Upper lobe of left lung (tissue), 6 donors: ENCODE measurements around the gene DEFB123. TPM values are rescaled to one million over a fixed set of nuclear protein-coding genes. Genes with fewer than 3 reads are reported as not detected.

Source experiments
- ATAC-seq, 2 donors: fragments of 200-7000 bp; cut with Tn5 transposase; one replicate each; pipeline ENCODE4 v1.9.1; 2022; ENCODE audit warnings: mild to moderate bottlenecking in 2 of 2, moderate library complexity in 2 of 2; ENCODE audit not compliant: low FRiP score in 2 of 2
- DNase-seq, 2 donors: peaks; one replicate each; pipeline ENCODE4 v3.0.0-alpha.2; 2019 to 2020
- H3K27ac ChIP-seq, 4 donors: fragments of 200-600 bp; sonication (generic); one replicate each; pipeline ENCODE4 v1.5.1; 2016 to 2019
- H3K27me3 ChIP-seq, 4 donors: fragments of 200-600 bp; sonication (generic); one replicate each; pipeline ENCODE4 v1.5.1; 2017 to 2019
- H3K36me3 ChIP-seq, 4 donors: fragments of 200-600 bp; sonication (generic); one replicate each; pipeline ENCODE4 v1.5.1; 2016 to 2019
- H3K4me1 ChIP-seq, 4 donors: fragments of 200-600 bp; sonication (generic); one replicate each; pipeline ENCODE4 v1.5.1; 2018 to 2019
- H3K4me3 ChIP-seq, 4 donors: fragments of 200-600 bp; sonication (generic); one replicate each; pipeline ENCODE4 v1.5.1; 2017 to 2019; ENCODE audit warnings: mild to moderate bottlenecking in 2 of 4, moderate library complexity in 1 of 4
- H3K9me3 ChIP-seq, 4 donors: fragments of 200-600 bp; sonication (generic); one replicate each; pipeline ENCODE4 v1.5.1; 2018 to 2019
- EP300 ChIP-seq, 4 donors: sonication (generic); formaldehyde crosslinking; IDR thresholded peaks; one replicate each; pipeline ENCODE4 v1.5.1; 2017; ENCODE audit warnings: antibody characterized with exemption in 4 of 4, control low read depth in 2 of 4
- POLR2A ChIP-seq, 4 donors: fragments of 450-650 bp; IDR thresholded peaks; one replicate each; pipeline ENCODE4 v1.5.1; 2016 to 2017; ENCODE audit warnings: antibody characterized with exemption in 4 of 4, mild to moderate bottlenecking in 2 of 4
- POLR2AphosphoS5 ChIP-seq, 2 donors: sonication (generic); formaldehyde crosslinking; IDR thresholded peaks; one replicate each; pipeline ENCODE4 v1.5.1; 2017; ENCODE audit warnings: antibody characterized with exemption in 2 of 2
- WGBS, 2 donors: methylation state at CpG; one replicate each; pipeline ENCODE4 v1.1.5; 2017 to 2018; 5-methylcytosine and 5-hydroxymethylcytosine counted together
- total RNA-seq, 6 donors: library from RNA; depleted of rRNA in 4 of 6; stranded (reverse); fragments of >200 nt in 4 of 6; gene quantifications; one replicate each; pipeline versions ENCODE4 v1.1.0 to v1.2.1, GENCODE V29; 2016 to 2021
- TF ChIP-seq, protein P1 (sequence below), 6 experiments: fragments of 450-650 bp in 4 of 6; fragments of 200-600 bp in 2 of 6; sonication (generic) in 2 of 6; IDR thresholded peaks; one replicate each; pipeline ENCODE4 v1.5.1; 2016 to 2019; ENCODE audit warnings: antibody characterized with exemption in 6 of 6
- donor health status: DM: no; HTN: no; CAD: no; lungs with moderate emphysema.
- donor health status: DM: no; HTN: yes; CAD: no; lungs with severe emphysema.

Gene DEFB123
- total RNA-seq, 6 donors from 2014 or later: not detected

DNA sequence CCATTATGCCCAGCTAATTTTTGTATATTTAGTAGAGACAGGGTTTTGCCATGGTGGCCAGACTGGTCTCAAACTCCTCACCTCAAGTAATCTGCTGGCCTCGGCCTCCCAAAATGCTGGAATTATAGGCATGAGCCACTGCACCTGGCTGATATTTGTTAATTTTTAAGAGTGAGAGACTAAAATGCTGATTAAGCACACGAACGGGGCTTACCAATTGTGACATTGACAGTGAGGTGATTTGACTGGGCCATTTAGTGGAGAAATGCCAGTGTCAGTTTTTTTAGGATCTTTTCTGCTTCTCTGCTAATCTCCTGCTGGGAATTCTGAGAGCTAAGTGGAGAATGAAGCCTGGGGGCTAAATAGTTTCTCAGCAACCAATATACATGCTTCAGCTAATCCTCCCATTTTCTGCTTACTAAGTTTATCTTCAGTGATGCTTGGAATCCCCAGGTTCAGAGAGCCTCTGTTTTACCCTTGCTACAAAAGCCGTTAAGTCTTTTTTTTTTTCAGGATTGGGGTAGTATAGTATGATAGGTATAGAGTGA lies 9.8 kb upstream of the DEFB123 start:
- Histone ChIP-seq H3K36me3 (no peaks in the 10 kb centered on the region), H3K4me1 (no peaks in the 10 kb centered on the region), H3K27me3 (no peaks in the 10 kb centered on the region), H3K9me3 (peaks cover 0 to 6% (median 0%) of the 10 kb centered on the region in 4 donors), H3K27ac (no peak overlapping the region), H3K4me3 (no peak overlapping the region)
- no peak for ATAC-seq
- WGBS, 2 donors: 65 to 68% methylated on average over 4 of the region's 4 CpGs
- TF ChIP-seq, protein P1, sequence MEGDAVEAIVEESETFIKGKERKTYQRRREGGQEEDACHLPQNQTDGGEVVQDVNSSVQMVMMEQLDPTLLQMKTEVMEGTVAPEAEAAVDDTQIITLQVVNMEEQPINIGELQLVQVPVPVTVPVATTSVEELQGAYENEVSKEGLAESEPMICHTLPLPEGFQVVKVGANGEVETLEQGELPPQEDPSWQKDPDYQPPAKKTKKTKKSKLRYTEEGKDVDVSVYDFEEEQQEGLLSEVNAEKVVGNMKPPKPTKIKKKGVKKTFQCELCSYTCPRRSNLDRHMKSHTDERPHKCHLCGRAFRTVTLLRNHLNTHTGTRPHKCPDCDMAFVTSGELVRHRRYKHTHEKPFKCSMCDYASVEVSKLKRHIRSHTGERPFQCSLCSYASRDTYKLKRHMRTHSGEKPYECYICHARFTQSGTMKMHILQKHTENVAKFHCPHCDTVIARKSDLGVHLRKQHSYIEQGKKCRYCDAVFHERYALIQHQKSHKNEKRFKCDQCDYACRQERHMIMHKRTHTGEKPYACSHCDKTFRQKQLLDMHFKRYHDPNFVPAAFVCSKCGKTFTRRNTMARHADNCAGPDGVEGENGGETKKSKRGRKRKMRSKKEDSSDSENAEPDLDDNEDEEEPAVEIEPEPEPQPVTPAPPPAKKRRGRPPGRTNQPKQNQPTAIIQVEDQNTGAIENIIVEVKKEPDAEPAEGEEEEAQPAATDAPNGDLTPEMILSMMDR (IDR thresholded peaks at IDR 0.05): no peak
- no peak for TF ChIP-seq POLR2A (IDR thresholded peaks at IDR 0.05)
- TF ChIP-seq EP300 (IDR thresholded peaks at IDR 0.05): no peak
- TF ChIP-seq POLR2AphosphoS5 (IDR thresholded peaks at IDR 0.05): no peak
- DNase-seq: no peak

DNA sequence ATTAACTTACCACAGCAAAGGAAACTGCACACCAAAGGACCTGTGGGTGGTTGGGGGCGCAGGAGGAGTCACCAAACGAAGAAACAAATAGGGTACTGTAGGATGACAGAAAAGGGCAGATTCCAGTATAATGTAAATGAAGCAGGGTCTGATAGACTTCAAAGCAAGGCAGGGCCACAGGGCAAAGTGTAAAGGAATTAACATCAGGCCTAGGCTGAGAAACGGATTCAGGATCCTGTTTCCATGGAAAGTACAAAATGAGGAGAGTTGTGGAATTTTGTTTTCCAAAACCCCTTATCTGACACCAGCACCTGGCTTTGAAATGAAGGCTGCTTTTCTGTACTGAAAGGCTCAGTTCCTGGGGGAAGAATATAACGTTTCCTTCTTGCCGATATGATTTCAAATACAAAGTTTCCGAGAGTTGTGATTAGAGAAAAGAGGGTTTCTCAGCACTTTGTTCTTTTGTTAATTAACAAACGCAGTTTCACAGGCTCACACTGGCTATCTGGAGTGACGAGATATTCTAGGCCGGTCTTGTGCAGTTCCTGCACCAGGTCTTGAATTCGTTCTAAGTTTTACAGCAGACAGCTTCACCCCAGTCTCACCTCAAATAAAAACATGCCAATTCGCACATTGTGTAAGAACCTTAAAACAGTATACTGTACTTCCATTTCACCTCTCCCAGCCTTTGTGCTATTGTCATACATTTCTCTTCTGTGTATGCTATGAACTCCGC lies 5.8 kb downstream of the DEFB123 start:
- Histone ChIP-seq H3K9me3 (no peaks in the 10 kb centered on the region), H3K4me3 (no peak overlapping the region), H3K27me3 (no peaks in the 10 kb centered on the region), H3K4me1 (no peaks in the 10 kb centered on the region), H3K27ac (no peak overlapping the region), H3K36me3 (no peaks in the 10 kb centered on the region)
- DNase-seq (no peak), ATAC-seq (no peak)
- 75 to 80% methylated on average over 12 of the region's 12 CpGs for WGBS, 2 donors
- TF ChIP-seq, protein P1 (IDR thresholded peaks at IDR 0.05): no peak
- TF ChIP-seq POLR2A (IDR thresholded peaks at IDR 0.05) (no peak), EP300 (IDR thresholded peaks at IDR 0.05) (no peak), POLR2AphosphoS5 (IDR thresholded peaks at IDR 0.05) (no peak)

DNA sequence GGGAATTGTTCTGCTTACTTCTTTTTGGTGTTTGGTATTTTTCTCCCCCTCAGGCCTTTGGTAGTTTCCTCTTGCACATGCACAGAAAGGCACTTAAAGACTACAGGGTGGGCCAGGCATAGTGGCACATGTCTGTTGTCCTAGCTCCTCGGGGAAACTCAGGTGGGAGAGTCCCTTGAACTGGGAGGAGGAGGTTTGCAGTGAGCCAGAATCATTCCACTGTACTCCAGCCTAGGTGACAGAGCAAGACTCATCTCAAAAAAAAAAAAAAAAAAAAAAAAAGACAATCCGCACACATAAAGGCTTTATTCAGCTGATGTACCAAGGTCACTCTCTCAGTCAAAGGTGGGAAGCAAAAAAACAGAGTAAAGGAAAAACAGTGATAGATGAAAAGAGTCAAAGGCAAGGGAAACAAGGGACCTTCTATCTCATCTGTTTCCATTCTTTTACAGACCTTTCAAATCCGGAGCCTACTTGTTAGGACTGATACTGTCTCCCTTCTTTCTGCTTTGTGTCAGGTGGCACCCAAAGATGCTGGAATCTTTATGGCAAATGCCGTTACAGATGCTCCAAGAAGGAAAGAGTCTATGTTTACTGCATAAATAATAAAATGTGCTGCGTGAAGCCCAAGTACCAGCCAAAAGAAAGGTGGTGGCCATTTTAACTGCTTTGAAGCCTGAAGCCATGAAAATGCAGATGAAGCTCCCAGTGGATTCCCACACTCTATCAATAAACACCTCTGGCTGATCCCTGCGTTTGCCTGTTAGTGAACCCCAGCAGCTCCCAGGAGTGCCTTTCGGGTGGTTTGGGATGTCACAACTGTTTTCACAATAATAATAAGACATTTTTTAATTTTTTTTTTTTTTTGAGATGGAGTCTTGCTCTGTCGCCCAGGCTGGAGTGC lies 9.3 kb downstream of the DEFB123 start:
- DNase-seq (no peak), ATAC-seq (no peak)
- no peaks in the 10 kb centered on the region for H3K36me3 ChIP-seq
- WGBS, 2 donors: 72 to 74% methylated on average over 8 of the region's 8 CpGs
- TF ChIP-seq POLR2AphosphoS5 (IDR thresholded peaks at IDR 0.05): no peak
- TF ChIP-seq, protein P1 (IDR thresholded peaks at IDR 0.05): no peak
- no peak for TF ChIP-seq EP300 (IDR thresholded peaks at IDR 0.05)
- no peak for TF ChIP-seq POLR2A (IDR thresholded peaks at IDR 0.05)
- H3K4me3 ChIP-seq: no peak overlapping the region
- H3K4me1 ChIP-seq: no peaks in the 10 kb centered on the region
- no peaks in the 10 kb centered on the region for H3K27me3 ChIP-seq
- H3K27ac ChIP-seq: no peak overlapping the region
- H3K9me3 ChIP-seq: no peaks in the 10 kb centered on the region

DNA sequence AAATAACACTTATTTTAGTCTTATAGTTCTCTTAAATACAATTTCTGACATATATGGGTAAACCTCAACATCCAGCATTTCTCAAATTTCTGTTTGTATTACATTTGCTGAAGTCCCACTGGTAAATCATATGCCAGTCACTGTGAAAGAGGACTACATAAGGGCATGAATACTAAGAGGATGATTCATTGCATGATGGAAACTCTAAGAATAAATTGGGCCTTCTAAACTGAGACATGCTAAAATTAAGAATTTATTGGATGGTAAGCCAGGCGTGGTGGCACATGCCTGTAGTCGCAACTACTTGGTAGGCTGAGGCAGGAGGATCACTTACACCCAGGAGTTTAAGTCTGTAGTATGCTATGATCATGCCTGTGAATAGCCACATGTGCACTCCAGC lies 12.1 kb downstream of the DEFB123 start:
- TF ChIP-seq POLR2AphosphoS5 (IDR thresholded peaks at IDR 0.05) (no peak), EP300 (IDR thresholded peaks at IDR 0.05) (no peak), POLR2A (IDR thresholded peaks at IDR 0.05) (no peak)
- TF ChIP-seq, protein P1 (IDR thresholded peaks at IDR 0.05): no peak
- no peaks in the 10 kb centered on the region for H3K27me3 ChIP-seq
- no peaks in the 10 kb centered on the region for H3K9me3 ChIP-seq
- 75 to 85% methylated on average over 2 of the region's 2 CpGs for WGBS, 2 donors
- no peaks in the 10 kb centered on the region for H3K4me1 ChIP-seq
- DNase-seq: no peak
- ATAC-seq: no peak
- no peak overlapping the region for H3K4me3 ChIP-seq
- no peak overlapping the region for H3K27ac ChIP-seq
- no peaks in the 10 kb centered on the region for H3K36me3 ChIP-seq
